Liver (tissue), 9 donors: Measurements from ENCODE around the gene ANKRD23. TPM values are rescaled to one million over a fixed set of nuclear protein-coding genes. Genes with fewer than 3 reads are reported as not detected.

ENCODE experiments used
- DNase-seq: peaks from one replicate; pipeline ENCODE4 v3.0.0-alpha.2; 2017; ENCODE audit warnings: low spot score
- H3K27ac ChIP-seq, 2 donors: one replicate each; pipeline ENCODE4 v1.7.0; 2013; ENCODE audit warnings: inconsistent platforms in 2 of 2, low read length in 2 of 2, control low read depth in 1 of 2, low read depth in 1 of 2, mild to moderate bottlenecking in 1 of 2
- H3K27me3 ChIP-seq, 4 donors: one replicate each; pipeline versions ENCODE4 v1.6.1 to v1.7.0; 2013; ENCODE audit warnings: low read length in 3 of 4, inconsistent platforms in 1 of 4, mild to moderate bottlenecking in 1 of 4, moderate library complexity in 1 of 4; ENCODE audit not compliant: control insufficient read depth in 4 of 4, insufficient read depth in 4 of 4
- H3K36me3 ChIP-seq, 4 donors: one replicate each; pipeline versions ENCODE4 v1.6.1 to v1.7.0; 2013; ENCODE audit warnings: low read length in 3 of 4, mild to moderate bottlenecking in 3 of 4, low read depth in 1 of 4, moderate library complexity in 1 of 4; ENCODE audit not compliant: control insufficient read depth in 4 of 4, insufficient read depth in 3 of 4
- H3K4me1 ChIP-seq, 4 donors: one replicate each; pipeline versions ENCODE4 v1.6.1 to v1.7.0; 2013; ENCODE audit warnings: low read length in 3 of 4, mild to moderate bottlenecking in 3 of 4, moderate library complexity in 1 of 4; ENCODE audit not compliant: control insufficient read depth in 4 of 4, insufficient read depth in 4 of 4
- H3K4me3 ChIP-seq, 3 donors: one replicate each; pipeline versions ENCODE4 v1.6.1 to v1.7.0; 2013; ENCODE audit warnings: low read length in 3 of 3, control low read depth in 1 of 3, low read depth in 1 of 3, mild to moderate bottlenecking in 1 of 3
- H3K9ac ChIP-seq, 2 donors: one replicate each; pipeline ENCODE4 v1.7.0; 2013; ENCODE audit warnings: low read length in 2 of 2, mild to moderate bottlenecking in 2 of 2, moderate library complexity in 2 of 2, control low read depth in 1 of 2, low read depth in 1 of 2
- H3K9me3 ChIP-seq, 4 donors: one replicate each; pipeline versions ENCODE4 v1.6.1 to v1.7.0; 2013; ENCODE audit warnings: low read length in 3 of 4; ENCODE audit not compliant: control insufficient read depth in 4 of 4
- ATF3 ChIP-seq: IDR thresholded peaks from 2 replicates; pipeline ENCODE4 v1.6.1; 2016; ENCODE audit warnings: antibody characterized with exemption
- CTCF ChIP-seq: fragments of 150-350 bp; IDR thresholded peaks from 2 replicates; pipeline ENCODE4 v1.5.1; 2017; ENCODE audit warnings: improper control_type of control experiment, low read depth, low read length; ENCODE audit not compliant: missing input control
- EGR1 ChIP-seq, 2 donors: IDR thresholded peaks; 2 replicates each; pipeline ENCODE4 v1.6.1; 2016 to 2018; ENCODE audit warnings: antibody characterized with exemption in 2 of 2, low read depth in 2 of 2
- FOXA1 ChIP-seq: IDR thresholded peaks from 2 replicates; pipeline ENCODE4 v1.6.1; 2016; ENCODE audit warnings: antibody characterized with exemption
- FOXA2 ChIP-seq: IDR thresholded peaks from 2 replicates; pipeline ENCODE4 v1.6.1; 2016; ENCODE audit warnings: antibody characterized with exemption
- GABPA ChIP-seq, 2 donors: IDR thresholded peaks in 1 of 2; conservative IDR thresholded peaks in 1 of 2; 2 replicates each; pipeline ENCODE4 v1.6.1; 2016; ENCODE audit warnings: antibody characterized with exemption in 2 of 2, mild to moderate bottlenecking in 1 of 2, moderate library complexity in 1 of 2
- HNF4A ChIP-seq, 2 donors: conservative IDR thresholded peaks; 2 replicates each; pipeline ENCODE4 v1.6.1; 2016; ENCODE audit warnings: antibody characterized with exemption in 2 of 2, mild to moderate bottlenecking in 2 of 2
- HNF4G ChIP-seq: IDR thresholded peaks from 2 replicates; pipeline ENCODE4 v1.6.1; 2016; ENCODE audit warnings: antibody characterized with exemption
- JUND ChIP-seq, 2 donors: IDR thresholded peaks; 2 replicates each; pipeline ENCODE4 v1.6.1; 2016; ENCODE audit warnings: antibody characterized with exemption in 2 of 2
- NR2F2 ChIP-seq: IDR thresholded peaks from 2 replicates; pipeline ENCODE4 v1.6.1; 2016; ENCODE audit warnings: antibody characterized with exemption
- RAD21 ChIP-seq, 2 donors: IDR thresholded peaks; 2 replicates each; pipeline ENCODE4 v1.6.1; 2016; ENCODE audit warnings: antibody characterized with exemption in 2 of 2, mild to moderate bottlenecking in 2 of 2
- REST ChIP-seq: IDR thresholded peaks from 2 replicates; pipeline ENCODE4 v1.6.1; 2016; ENCODE audit warnings: antibody characterized with exemption, mild to moderate bottlenecking
- RXRA ChIP-seq, 2 donors: IDR thresholded peaks; 2 replicates each; pipeline ENCODE4 v1.6.1; 2017 to 2018; ENCODE audit warnings: antibody characterized with exemption in 2 of 2, mild to moderate bottlenecking in 1 of 2
- TAF1 ChIP-seq: conservative IDR thresholded peaks from 2 replicates; pipeline ENCODE4 v1.6.1; 2016; ENCODE audit warnings: antibody characterized with exemption, mild to moderate bottlenecking
- YY1 ChIP-seq: IDR thresholded peaks from 2 replicates; pipeline ENCODE4 v1.6.1; 2016; ENCODE audit warnings: antibody characterized with exemption, mild to moderate bottlenecking
- ZBTB33 ChIP-seq: IDR thresholded peaks from 2 replicates; pipeline ENCODE4 v1.6.1; 2016; ENCODE audit warnings: antibody characterized with exemption
- WGBS: extraction: QIAGEN DNeasy Blood & Tissue Kit; methylation state at CpG from one replicate; pipeline ENCODE4 v1.1.7; 2013; 5-methylcytosine and 5-hydroxymethylcytosine counted together
- polyA plus RNA-seq, 2 donors: library from polyadenylated mRNA; stranded (reverse) in 1 of 2; unstranded in 1 of 2; fragments of 200-250 nt in 1 of 2; fragments of >200 nt in 1 of 2; fragmentation: Nextera tagmentation in 1 of 2; extraction: Ambion mirVana in 1 of 2; gene quantifications; one replicate each; pipeline versions ENCODE4 v1.2.1 to v1.2.3, GENCODE V29; 2013 to 2015
- total RNA-seq, 2 donors: library from RNA; depleted of rRNA; stranded (reverse); fragments of >200 nt; gene quantifications; one replicate each; pipeline ENCODE4 v1.2.3, GENCODE V29; 2014
- donor health status: healthy.
- donor health status: healthy.
- donor health status: healthy.
- donor health status: healthy.
- donor health status: healthy.

ANKRD23 gene
- total and polyA plus RNA-seq, 4 donors, result 0.82 to 4.2 (median 1.9) TPM

- Histone ChIP-seq H3K4me1 (peaks cover 0 to 6% (median 2%) of the 10 kb centered on the region in 4 donors), H3K27ac (no peak overlapping the region), H3K36me3 (no peaks in the 10 kb centered on the region), H3K27me3 (no peaks in the 10 kb centered on the region), H3K9ac (no peak overlapping the region), H3K9me3 (no peaks in the 10 kb centered on the region), H3K4me3 (no peak overlapping the region)
- DNase-seq, result no peak
- TF ChIP-seq JUND (IDR thresholded peaks at IDR 0.05), result no peak
- no peak for TF ChIP-seq GABPA (IDR thresholded peaks at IDR 0.05 in 1 of 2, conservative IDR thresholded peaks at IDR 0.05 in 1 of 2)
- TF ChIP-seq CTCF, result no peak
- WGBS, result 95% methylated on average over 13 of the region's 13 CpGs
Observed at GRCh38 chr2:96809216-96809882, 34.5 kb downstream of the ANKRD23 start.

- H3K9me3 ChIP-seq, result no peaks in the 10 kb centered on the region
- no peak overlapping the region for H3K27ac ChIP-seq
- no peak for DNase-seq
- H3K36me3 ChIP-seq, result no peaks in the 10 kb centered on the region
- no peak overlapping the region for H3K9ac ChIP-seq
- no peak overlapping the region for H3K4me3 ChIP-seq
- TF ChIP-seq NR2F2 (no peak), HNF4A (conservative IDR thresholded peaks at IDR 0.05) (no peak), FOXA2 (no peak), FOXA1 (no peak), TAF1 (no peak), RXRA (IDR thresholded peaks at IDR 0.05) (no peak)
- WGBS, result 79% methylated on average over 10 of the region's 10 CpGs
- no peaks in the 10 kb centered on the region for H3K27me3 ChIP-seq
- H3K4me1 ChIP-seq, result peaks cover 0 to 6% (median 2%) of the 10 kb centered on the region in 4 donors
Observed at GRCh38 chr2:96808176-96808837, 35.5 kb downstream of the ANKRD23 start.

GRCh38 chr2:96807127-96807471 is 36.7 kb downstream of the ANKRD23 start:
- 96% methylated on average over 10 of the region's 10 CpGs for WGBS
- no peak for DNase-seq
- peak overlapping the region in 1 of 2 donors; percentile 38 for H3K27ac ChIP-seq
- H3K9me3 ChIP-seq, result no peaks in the 10 kb centered on the region
- H3K36me3 ChIP-seq, result no peaks in the 10 kb centered on the region
- H3K4me1 ChIP-seq, result peaks cover 0 to 6% (median 2%) of the 10 kb centered on the region in 4 donors
- H3K27me3 ChIP-seq, result no peaks in the 10 kb centered on the region
- H3K9ac ChIP-seq, result no peak overlapping the region
- H3K4me3 ChIP-seq, result no peak overlapping the region
- TF ChIP-seq GABPA (IDR thresholded peaks at IDR 0.05 in 1 of 2, conservative IDR thresholded peaks at IDR 0.05 in 1 of 2) (no peak), YY1 (no peak), FOXA1 (no peak), EGR1 (IDR thresholded peaks at IDR 0.05; ENCODE audit: low read depth in 2 of 2) (no peak), NR2F2 (no peak), ATF3 (no peak), CTCF (no peak), JUND (IDR thresholded peaks at IDR 0.05) (no peak), HNF4G (no peak), RXRA (IDR thresholded peaks at IDR 0.05) (no peak), RAD21 (IDR thresholded peaks at IDR 0.05) (no peak), TAF1 (no peak), FOXA2 (no peak), REST (no peak), ZBTB33 (no peak)
